Measurements from ENCODE around the gene CAMTA1.

DNA sequence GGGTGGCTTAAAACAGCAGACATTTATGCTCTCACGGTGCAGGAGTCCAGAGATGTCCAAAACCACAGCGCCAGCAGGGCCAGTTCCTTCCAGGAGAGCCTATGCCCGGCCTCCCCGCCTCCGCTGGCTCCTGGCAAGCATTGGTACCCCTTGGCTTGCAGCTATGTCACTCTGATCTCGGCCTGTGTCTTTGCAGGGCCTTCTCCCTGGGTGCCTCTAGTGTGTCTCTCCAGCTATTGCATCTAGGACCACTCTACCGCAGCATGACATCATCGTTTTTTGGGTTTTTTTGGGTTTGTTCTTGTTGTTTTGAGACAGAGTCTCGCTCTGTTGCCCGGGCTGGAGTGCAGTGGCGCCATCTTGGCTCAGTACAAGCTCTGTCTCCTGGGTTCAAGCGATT, 788.2 kb downstream of the CAMTA1 start:
- TF ChIP-seq, protein P1, sequence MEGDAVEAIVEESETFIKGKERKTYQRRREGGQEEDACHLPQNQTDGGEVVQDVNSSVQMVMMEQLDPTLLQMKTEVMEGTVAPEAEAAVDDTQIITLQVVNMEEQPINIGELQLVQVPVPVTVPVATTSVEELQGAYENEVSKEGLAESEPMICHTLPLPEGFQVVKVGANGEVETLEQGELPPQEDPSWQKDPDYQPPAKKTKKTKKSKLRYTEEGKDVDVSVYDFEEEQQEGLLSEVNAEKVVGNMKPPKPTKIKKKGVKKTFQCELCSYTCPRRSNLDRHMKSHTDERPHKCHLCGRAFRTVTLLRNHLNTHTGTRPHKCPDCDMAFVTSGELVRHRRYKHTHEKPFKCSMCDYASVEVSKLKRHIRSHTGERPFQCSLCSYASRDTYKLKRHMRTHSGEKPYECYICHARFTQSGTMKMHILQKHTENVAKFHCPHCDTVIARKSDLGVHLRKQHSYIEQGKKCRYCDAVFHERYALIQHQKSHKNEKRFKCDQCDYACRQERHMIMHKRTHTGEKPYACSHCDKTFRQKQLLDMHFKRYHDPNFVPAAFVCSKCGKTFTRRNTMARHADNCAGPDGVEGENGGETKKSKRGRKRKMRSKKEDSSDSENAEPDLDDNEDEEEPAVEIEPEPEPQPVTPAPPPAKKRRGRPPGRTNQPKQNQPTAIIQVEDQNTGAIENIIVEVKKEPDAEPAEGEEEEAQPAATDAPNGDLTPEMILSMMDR (optimal IDR thresholded peaks at IDR 0.05 in 1 of 3, IDR thresholded peaks at IDR 0.05 in 1 of 3, conservative IDR thresholded peaks at IDR 0.05 in 1 of 3; ENCODE audit: extremely low read depth in 1 of 3, insufficient read depth in 2 of 3, low read length in 3 of 3), result no peak
- no peak for TF ChIP-seq EZH2 (IDR thresholded peaks at IDR 0.05; ENCODE audit: low read length)

All from keratinocyte (primary cell).